ENCODE results near the gene KANK4.

GRCh38 chr1:62325081-62325480 lies 5.8 kb upstream of the KANK4 start:
- TF ChIP-seq POLR2AphosphoS5 (IDR thresholded peaks at IDR 0.05): no peak
- TF ChIP-seq CTCF (IDR thresholded peaks at IDR 0.05): no peak
